ENCODE data around the gene ALK. TPM values are rescaled to one million over a fixed set of nuclear protein-coding genes. Genes with fewer than 3 reads are reported as not detected.

The ALK gene
- total and polyA plus RNA-seq, 12 donors, result 0.09 to 1.8 (median 0.53) TPM; not detected in 1

- H3K4me3 ChIP-seq, result no peak overlapping the region
- no peaks in the 10 kb centered on the region for H3K36me3 ChIP-seq (replicated peaks in 1 of 2)
- H3K27me3 ChIP-seq, result no peaks in the 10 kb centered on the region
- TF ChIP-seq CTCF (IDR thresholded peaks at IDR 0.05), result no peak
- no peak for TF ChIP-seq POLR2A (IDR thresholded peaks at IDR 0.05)
- intact Hi-C loops (cut with DNase I), result no loop called here
- 81 to 83% (median 82%) methylated on average over 2 of the region's 2 CpGs for WGBS, 4 donors
- no peaks in the 10 kb centered on the region for H3K4me1 ChIP-seq (replicated peaks in 1 of 2)
- no peak overlapping the region for H3K27ac ChIP-seq
- H3K9me3 ChIP-seq (replicated peaks in 1 of 3), result no peaks in the 10 kb centered on the region
- no peak for DNase-seq
Measured at GRCh38 chr2:29874745-29875144, 46.6 kb downstream of the ALK start.

- no peak for DNase-seq
- TF ChIP-seq POLR2A (IDR thresholded peaks at IDR 0.05), result no peak
- TF ChIP-seq CTCF (IDR thresholded peaks at IDR 0.05), result no peak
- H3K4me1 ChIP-seq (replicated peaks in 1 of 2), result no peaks in the 10 kb centered on the region
- 62 to 80% (median 76%) methylated on average over 1 of the region's 1 CpG for WGBS, 4 donors
- no peaks in the 10 kb centered on the region for H3K9me3 ChIP-seq (replicated peaks in 1 of 3)
- H3K36me3 ChIP-seq (replicated peaks in 1 of 2), result no peaks in the 10 kb centered on the region
- no peaks in the 10 kb centered on the region for H3K27me3 ChIP-seq
- intact Hi-C loops (cut with DNase I), result no loop called here
- H3K4me3 ChIP-seq, result no peak overlapping the region
- no peak overlapping the region for H3K27ac ChIP-seq
Measured at GRCh38 chr2:29872870-29873269, 48.5 kb downstream of the ALK start.

- 49 to 67% (median 57%) methylated on average over 2 of the region's 2 CpGs for WGBS, 4 donors
Measured at GRCh38 chr2:29871541-29871940, 49.8 kb downstream of the ALK start.

GRCh38 chr2:29865512-29865911 lies 55.9 kb downstream of the ALK start:
- 62 to 87% (median 76%) methylated on average over 1 of the region's 1 CpG for WGBS, 4 donors
- no peak for TF ChIP-seq POLR2A (IDR thresholded peaks at IDR 0.05)
- no peak for TF ChIP-seq CTCF (IDR thresholded peaks at IDR 0.05)
- intact Hi-C loops (cut with DNase I), result no loop called here
- Histone ChIP-seq H3K36me3 (replicated peaks in 1 of 2) (no peaks in the 10 kb centered on the region), H3K27ac (no peak overlapping the region), H3K4me1 (replicated peaks in 1 of 2) (no peaks in the 10 kb centered on the region), H3K4me3 (no peak overlapping the region), H3K9me3 (replicated peaks in 1 of 3) (no peaks in the 10 kb centered on the region), H3K27me3 (no peaks in the 10 kb centered on the region)
- no peak for DNase-seq

More at GRCh38 chr2:29871541-29871940, 49.8 kb downstream of the ALK start:
- intact Hi-C loops (cut with DNase I), result no loop called here
- DNase-seq, result no peak
- H3K27me3 ChIP-seq, result no peaks in the 10 kb centered on the region
- TF ChIP-seq POLR2A (IDR thresholded peaks at IDR 0.05), result no peak
- no peak for TF ChIP-seq CTCF (IDR thresholded peaks at IDR 0.05)
- H3K4me3 ChIP-seq, result no peak overlapping the region
- no peaks in the 10 kb centered on the region for H3K36me3 ChIP-seq (replicated peaks in 1 of 2)
- H3K27ac ChIP-seq, result no peak overlapping the region
- no peaks in the 10 kb centered on the region for H3K4me1 ChIP-seq (replicated peaks in 1 of 2)
- H3K9me3 ChIP-seq (replicated peaks in 1 of 3), result no peaks in the 10 kb centered on the region
